CD4-positive, alpha-beta T cell (primary cell): ENCODE data around the gene RRAS. TPM values are rescaled to one million over a fixed set of nuclear protein-coding genes. Genes with fewer than 3 reads are reported as not detected.
A peak's percentile ranks its signal among the peaks of the same experiment; 100 is the strongest.

ENCODE experiments used
- ATAC-seq: fragments of 200-7000 bp; cut with Tn5 transposase; one replicate; pipeline ENCODE4 v1.10.0; 2022; ENCODE audit warnings: mild to moderate bottlenecking; ENCODE audit not compliant: poor library complexity
- CTCF ChIA-PET: fragments of 350-600 bp; sonication (Branson Sonifier 250); formaldehyde crosslinking; loops from one replicate; lab custom pipeline; 2021; ENCODE audit warnings: antibody characterized with exemption, inconsistent platforms; lab: Charles Lee
- POLR2A ChIA-PET: fragments of 350-600 bp; sonication (Branson Sonifier 250); formaldehyde crosslinking; loops from one replicate; lab custom pipeline; 2021; ENCODE audit warnings: antibody characterized with exemption, inconsistent platforms; lab: Charles Lee
- DNase-seq, 14 experiments: peaks; one replicate each; pipeline ENCODE4 v3.0.0-alpha.2; 2013 to 2020; ENCODE audit warnings: mixed read lengths in 2 of 14
- H3K27ac ChIP-seq, 2 donors: one replicate each; pipeline versions ENCODE4 v1.5.1 to v1.7.0; 2013; ENCODE audit warnings: low read length in 2 of 2, low read depth in 1 of 2, mild to moderate bottlenecking in 1 of 2
- H3K27me3 ChIP-seq, 2 experiments: 1 replicate in 1 of 2; 2 replicates in 1 of 2; pipeline versions ENCODE4 v1.6.1 to v1.7.0; 2013; ENCODE audit warnings: low read length in 2 of 2, control low read depth in 1 of 2, mild to moderate bottlenecking in 1 of 2, moderate library complexity in 1 of 2; ENCODE audit not compliant: insufficient read depth in 2 of 2, control insufficient read depth in 1 of 2
- H3K36me3 ChIP-seq: one replicate; pipeline ENCODE4 v1.6.1; 2013; ENCODE audit warnings: low read length, control low read depth; ENCODE audit not compliant: insufficient read depth
- H3K4me1 ChIP-seq: one replicate; pipeline ENCODE4 v1.6.1; 2013; ENCODE audit warnings: low read length, control low read depth; ENCODE audit not compliant: insufficient read depth
- H3K4me3 ChIP-seq: one replicate; pipeline ENCODE4 v1.5.1; 2013; ENCODE audit warnings: mild to moderate bottlenecking, low read length, moderate library complexity
- H3K9me3 ChIP-seq, 2 experiments: 1 replicate in 1 of 2; 2 replicates in 1 of 2; pipeline versions ENCODE4 v1.6.1 to v1.7.0; 2013; ENCODE audit warnings: low read length in 2 of 2, mild to moderate bottlenecking in 2 of 2, control low read depth in 1 of 2, moderate library complexity in 1 of 2; ENCODE audit not compliant: control insufficient read depth in 1 of 2, insufficient read depth in 1 of 2
- H3K27ac Mint-ChIP-seq: one replicate; pipeline ENCODE4 v1.8.0; 2020; ENCODE audit warnings: mixed read lengths
- H3K27me3 Mint-ChIP-seq: one replicate; pipeline ENCODE4 v1.8.0; 2021; ENCODE audit warnings: mixed read lengths
- H3K36me3 Mint-ChIP-seq: one replicate; pipeline ENCODE4 v1.8.0; 2021; ENCODE audit warnings: low read depth, mixed read lengths
- H3K4me1 Mint-ChIP-seq: one replicate; pipeline ENCODE4 v1.8.0; 2021; ENCODE audit warnings: low read depth, mixed read lengths
- H3K4me3 Mint-ChIP-seq: one replicate; pipeline ENCODE4 v1.8.0; 2020; ENCODE audit warnings: mild to moderate bottlenecking, mixed read lengths
- H3K9me3 Mint-ChIP-seq: one replicate; pipeline ENCODE4 v1.8.0; 2020; ENCODE audit warnings: mixed read lengths
- CTCF ChIP-seq: fragments of 200-600 bp; IDR thresholded peaks from one replicate; pipeline ENCODE4 v1.8.0; 2022; ENCODE audit warnings: antibody characterized with exemption, mild to moderate bottlenecking
- intact Hi-C, 2 experiments: fragments of 100-400 bp; cut with DNase I in 1 of 2; cut with micrococcal nuclease in 1 of 2; formaldehyde crosslinking; loops; one replicate each; pipeline versions ENCODE4 v1.15.1 to v1.9.0; 2023 to 2025; cut with DNase I, micrococcal nuclease
- total RNA-seq, 174 experiments: library from RNA in 2 of 174; stranded (reverse) in 2 of 174; gene quantifications; one replicate each; pipeline ENCODE4 v1.2.3 and lab custom pipeline; 2021 to 2026

RRAS gene
- total RNA-seq, 2 experiments from 2014 or later: 4.2 to 4.7 TPM

GRCh38 chr19:49678985-49679770, 39.2 kb upstream of the RRAS start:
- CTCF ChIA-PET: interaction anchor here (0.8 to 3.4 kb wide), 7 partner anchors 14 to 206 kb away, joined by 3 to 22 read pairs (median 3); partner anchors contain the start of genes BCL2L12, FLT3LG, IRF3 and NOSIP

DNA sequence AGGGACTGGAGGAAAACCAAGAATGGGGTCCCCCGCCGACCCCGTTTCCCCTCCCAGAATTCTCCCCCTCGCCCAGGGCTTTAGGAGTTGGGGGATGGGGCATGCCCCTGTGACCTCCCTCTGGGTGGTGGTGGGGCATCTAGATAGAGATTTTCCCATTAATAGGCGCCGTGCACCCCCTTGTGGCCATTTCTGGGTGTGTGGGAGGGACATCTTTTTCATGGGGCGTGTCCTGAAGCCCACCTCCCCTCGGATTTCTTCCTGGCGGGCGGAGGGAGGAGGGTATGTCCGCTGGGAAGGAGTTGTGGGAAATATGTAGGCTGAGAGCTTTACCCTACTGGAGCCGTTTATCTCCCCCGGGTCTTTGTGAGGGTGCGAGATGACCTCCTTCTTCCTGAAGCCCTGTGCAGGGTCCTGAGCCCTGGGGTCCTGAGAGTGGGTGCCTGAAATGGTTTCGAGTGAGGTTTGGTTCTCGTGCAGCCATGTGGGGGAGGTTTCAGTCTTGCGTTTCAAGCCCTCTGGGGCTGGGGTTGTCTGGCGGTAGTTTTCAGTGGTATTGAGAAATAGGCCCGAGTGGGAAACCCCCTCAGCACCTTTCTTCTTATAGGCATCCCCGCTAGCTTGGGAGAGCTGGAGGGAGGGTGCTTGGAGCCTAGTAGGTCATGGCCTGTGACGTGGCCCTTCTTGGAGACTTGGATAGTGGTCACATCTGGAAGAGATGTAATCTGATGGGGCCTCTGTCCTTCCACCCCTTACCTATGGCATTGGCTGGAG, 38.1 kb upstream of the RRAS start:
- Mint-ChIP-seq H3K27ac (peak overlapping the region; percentile 97), H3K4me3 (peak overlapping the region; percentile 91), H3K27me3 (no peaks in the 10 kb centered on the region), H3K9me3 (no peaks in the 10 kb centered on the region), H3K4me1 (peaks cover 38% of the 10 kb centered on the region), H3K36me3 (peaks cover 45% of the 10 kb centered on the region)
- CTCF ChIA-PET: interaction anchor here (0.6 to 3.4 kb wide), 14 partner anchors 11 to 226 kb away, joined by 3 to 22 read pairs (median 3); partner anchors contain the start of genes ADM5, BCL2L12, FLT3LG and IRF3
- POLR2A ChIA-PET: interaction anchor here (0.7 to 6.6 kb wide), 15 partner anchors 14 to 226 kb away, joined by 3 to 92 read pairs (median 7); partner anchors contain the start of genes ALDH16A1, BCL2L12, FUZ and IRF3
- Histone ChIP-seq H3K4me3 (peak overlapping the region; percentile 99), H3K27ac (peak overlapping the region; percentile 98), H3K36me3 (peaks cover 29% of the 10 kb centered on the region), H3K27me3 (no peaks in the 10 kb centered on the region), H3K9me3 (no peaks in the 10 kb centered on the region), H3K4me1 (peaks cover 50% of the 10 kb centered on the region)
- ATAC-seq (peak; percentile 14), DNase-seq (peak; percentile 67 to 93 (median 80))
- intact Hi-C loops: loop anchor here (1.0 to 10.0 kb wide), 5 partner anchors 13 to 286 kb away; partner anchors contain the start of genes BCL2L12 (in 1 of the 2), FLT3LG (in 1 of the 2), IRF3 (in 1 of the 2) and RPS11 (in 1 of the 2)
- peak; percentile 73 for TF ChIP-seq CTCF

More at GRCh38 chr19:49678985-49679770, 39.2 kb upstream of the RRAS start:
- peaks cover 38% of the 10 kb centered on the region for H3K36me3 ChIP-seq
- H3K9me3 Mint-ChIP-seq: no peaks in the 10 kb centered on the region
- no peaks in the 10 kb centered on the region for H3K27me3 Mint-ChIP-seq
- peak overlapping the region; percentile 91 for H3K4me3 Mint-ChIP-seq
- POLR2A ChIA-PET: interaction anchor here (1.0 to 6.6 kb wide), 6 partner anchors 15 to 227 kb away, joined by 3 to 92 read pairs (median 4); partner anchors contain the start of genes BCL2L12, FUZ, IRF3 and PIH1D1
- H3K27ac Mint-ChIP-seq: peak overlapping the region; percentile 97
- no peak for TF ChIP-seq CTCF
- peaks cover 38% of the 10 kb centered on the region for H3K4me1 Mint-ChIP-seq
- H3K27ac ChIP-seq: peak overlapping the region in 1 of 2 donors; percentile 98
- peaks cover 52% of the 10 kb centered on the region for H3K4me1 ChIP-seq
- H3K4me3 ChIP-seq: no peak overlapping the region
- no peak for ATAC-seq
- intact Hi-C loops: loop anchor here (1.0 to 10.0 kb wide), 3 partner anchors 14 to 287 kb away; partner anchors contain the start of genes BCL2L12 (in 1 of the 2), FLT3LG (in 1 of the 2) and IRF3 (in 1 of the 2)
- H3K9me3 ChIP-seq: no peaks in the 10 kb centered on the region
- H3K27me3 ChIP-seq: no peaks in the 10 kb centered on the region
- peaks cover 56% of the 10 kb centered on the region for H3K36me3 Mint-ChIP-seq
- DNase-seq: peak in 1 of 14 experiments; percentile 44
